OCI-M1 (cell line): ENCODE data around the gene CCL19.

Experiments used
- DNase-seq: peaks from one replicate; lab custom pipeline; 2025; lab: John Stamatoyannopoulos, UW

The CCL19 gene

GRCh38 chr9:34694811-34695210 lies 3.7 kb upstream of the CCL19 start:
- DNase-seq, result no peak

- DNase-seq, result no peak
These were observed 2.5 kb upstream of the CCL19 start for GRCh38 chr9:34693560-34693959.

- DNase-seq, result peak; percentile 41
These were observed 850 bp upstream of the CCL19 start for GRCh38 chr9:34691936-34692315.

- DNase-seq, result no peak
These were observed 1.6 kb downstream of the CCL19 start for GRCh38 chr9:34689512-34689911.

- DNase-seq, result no peak
These were observed 2.0 kb downstream of the CCL19 start for GRCh38 chr9:34689116-34689470.

DNA sequence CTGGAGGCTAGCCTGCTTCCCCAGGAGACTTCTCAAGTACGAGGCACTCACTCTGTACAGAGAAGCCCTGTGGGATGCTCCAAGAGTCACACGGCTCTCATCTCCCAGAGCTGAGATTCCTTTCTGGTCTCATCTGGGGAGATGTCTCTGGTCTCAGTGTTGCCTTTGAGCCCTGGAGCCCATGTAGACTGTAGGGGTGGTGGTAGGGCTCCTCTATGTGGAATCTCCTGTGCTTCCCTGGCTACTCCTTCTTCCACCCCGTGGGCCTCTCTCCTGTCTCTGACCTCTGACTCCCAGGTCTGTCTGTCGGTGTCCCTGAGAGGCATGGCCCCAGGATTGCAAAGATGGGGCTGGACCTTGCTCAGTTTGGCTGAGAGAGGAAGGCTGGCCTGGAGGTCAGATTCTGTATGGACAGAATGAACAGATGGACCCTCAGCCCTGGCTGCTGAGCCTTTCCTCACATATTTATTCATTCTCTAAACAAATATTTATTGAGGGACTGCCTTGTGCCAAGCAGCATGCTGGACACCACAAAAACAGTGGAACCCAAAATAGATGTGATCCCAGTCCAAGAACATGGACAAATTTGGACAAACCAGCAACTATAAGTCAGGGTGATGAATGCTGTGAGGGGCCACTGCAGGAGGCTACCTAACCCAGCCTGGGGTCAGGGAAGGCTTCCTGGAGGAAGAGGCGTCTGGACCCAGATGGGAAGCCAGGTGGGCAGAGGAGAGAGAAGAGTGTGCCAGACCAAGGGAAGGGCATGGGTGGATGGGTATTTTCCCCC lies 2.6 kb downstream of the CCL19 start:
- DNase-seq, result no peak

GRCh38 chr9:34687276-34688030 lies 3.6 kb downstream of the CCL19 start:
- no peak for DNase-seq

GRCh38 chr9:34686732-34687131 lies 4.3 kb downstream of the CCL19 start:
- no peak for DNase-seq

DNA sequence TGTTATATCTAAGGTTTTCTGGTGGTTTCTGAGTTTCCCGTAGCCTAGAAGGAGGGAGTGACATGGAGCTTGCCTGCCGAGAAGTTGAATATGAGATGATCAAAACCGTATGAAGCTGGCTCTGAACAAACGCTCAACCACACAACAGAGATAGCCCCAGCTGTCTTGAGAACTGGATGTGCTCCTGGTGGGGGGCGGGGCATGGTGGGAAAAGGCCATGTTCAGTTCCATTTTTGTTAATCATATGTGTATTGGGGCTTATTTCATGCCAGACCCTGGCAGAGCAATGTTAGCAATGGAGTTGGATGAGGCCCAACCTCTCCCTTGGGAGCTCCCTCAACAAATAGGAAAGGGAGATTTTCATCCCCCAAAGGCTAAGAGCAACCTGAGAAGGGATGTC lies 4.8 kb downstream of the CCL19 start:
- DNase-seq, result no peak

GRCh38 chr9:34685591-34685990 lies 5.5 kb downstream of the CCL19 start:
- DNase-seq, result no peak

DNA sequence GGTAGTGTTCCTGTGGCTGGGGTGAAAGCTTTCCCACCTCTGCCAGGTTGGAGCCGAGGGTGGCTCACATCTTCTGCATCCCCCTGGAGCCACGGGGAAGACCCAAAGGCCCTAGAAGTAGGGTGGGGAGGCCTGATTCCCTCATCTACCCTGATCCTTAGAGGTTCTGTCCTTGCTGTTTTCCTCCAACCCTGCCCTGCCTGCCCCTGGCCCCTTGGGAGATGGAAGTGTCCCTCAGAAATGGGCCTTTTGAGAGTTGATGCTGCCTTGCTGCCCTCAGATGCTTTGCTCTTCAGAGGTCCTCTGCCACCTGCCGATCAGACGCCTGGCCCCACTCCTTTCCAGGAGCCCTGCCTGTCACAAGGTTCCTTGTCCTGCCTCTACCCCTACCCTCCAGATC lies 6.3 kb downstream of the CCL19 start:
- DNase-seq, result no peak

GRCh38 chr9:34684145-34684544 lies 6.9 kb downstream of the CCL19 start:
- no peak for DNase-seq

- DNase-seq, result no peak
These were observed 15.2 kb downstream of the CCL19 start for GRCh38 chr9:34675869-34676268.

DNA sequence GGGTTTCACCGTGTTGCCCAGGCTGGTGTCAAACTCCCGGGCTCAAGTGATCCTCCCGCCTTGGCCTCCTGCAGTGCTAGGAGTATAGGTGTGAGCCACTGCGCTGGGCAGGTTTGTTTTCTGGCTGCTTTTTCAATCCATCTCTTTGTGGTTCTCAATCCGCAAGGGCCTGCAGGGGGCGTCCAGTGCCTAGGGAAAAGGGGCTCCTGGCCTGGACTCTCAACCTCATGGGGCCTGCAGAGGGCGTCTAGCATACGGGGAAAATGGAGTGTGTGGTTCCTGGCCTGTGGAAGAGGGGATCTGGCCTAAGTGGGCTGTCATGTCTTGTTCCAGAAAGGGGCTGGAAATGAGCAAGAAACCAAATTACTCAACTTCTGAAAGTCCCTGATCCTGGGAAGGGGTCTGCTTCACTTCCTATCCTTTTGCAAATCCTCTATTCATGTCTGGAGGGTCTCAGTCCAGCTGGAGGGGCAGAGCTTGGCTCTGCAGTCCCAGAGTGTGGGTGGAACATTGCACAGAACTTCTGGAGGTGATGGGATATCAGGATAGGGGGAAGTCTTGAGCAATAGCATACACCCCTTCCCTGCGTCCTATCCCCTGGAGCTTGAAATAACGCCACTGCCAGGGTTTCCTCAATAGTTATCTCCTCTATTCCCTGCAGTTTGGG lies 15.9 kb downstream of the CCL19 start:
- peak; percentile 90 for DNase-seq

GRCh38 chr9:34674440-34674839 lies 16.6 kb downstream of the CCL19 start:
- DNase-seq, result no peak

DNA sequence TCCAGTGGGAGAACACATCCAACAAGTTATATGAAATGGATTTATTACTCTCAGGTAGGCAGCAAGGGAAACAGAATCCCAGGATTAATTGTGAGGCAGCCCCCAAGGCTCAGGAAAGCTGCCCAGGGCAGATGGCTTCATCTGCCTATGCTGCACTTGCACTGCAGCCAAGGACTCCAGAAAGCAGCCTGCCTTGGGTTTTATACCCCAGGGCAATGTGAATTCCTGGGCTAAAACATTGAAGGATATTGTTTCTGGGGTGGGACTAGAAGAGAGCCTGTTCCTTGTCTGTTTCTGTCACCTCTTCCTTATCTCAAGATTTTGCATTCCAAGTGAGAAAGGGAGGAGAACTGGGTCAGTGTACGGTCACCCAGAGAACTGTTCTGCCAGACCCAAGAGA lies 19.8 kb downstream of the CCL19 start:
- DNase-seq, result no peak

DNA sequence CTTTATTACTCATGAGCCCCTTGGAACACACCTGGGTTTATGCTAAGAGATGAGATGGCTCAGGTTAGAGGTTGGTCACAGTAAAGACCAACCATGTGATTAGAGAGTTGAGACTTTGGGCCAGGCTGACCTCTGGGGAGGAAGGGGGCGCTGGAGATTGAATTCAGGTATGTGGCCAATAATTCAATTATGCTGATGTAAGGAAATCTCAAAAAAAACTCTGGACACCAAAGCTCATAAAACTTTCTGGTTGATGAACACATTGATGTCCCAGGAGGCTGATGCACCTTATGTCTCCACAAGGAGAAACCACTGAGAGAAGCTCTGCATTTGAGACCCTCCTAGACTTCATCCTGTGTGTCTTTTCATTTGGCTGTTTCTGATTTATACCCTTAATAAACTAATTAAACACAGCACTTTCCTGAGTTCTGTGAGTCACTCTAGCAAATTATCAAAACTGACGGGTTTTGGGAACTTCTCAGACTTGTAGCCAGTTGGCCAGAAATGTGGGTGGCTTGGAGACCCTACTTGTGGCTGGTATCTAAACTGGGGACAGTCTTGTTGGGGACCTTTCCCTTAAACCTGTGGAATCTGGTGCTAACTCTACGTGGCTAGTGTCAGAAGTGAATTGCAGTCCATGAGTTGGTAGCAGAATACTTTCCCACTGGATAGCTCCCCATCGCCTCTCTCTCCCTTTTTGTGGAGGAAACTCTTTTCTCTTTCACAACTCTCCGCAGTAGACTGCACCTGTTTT lies 21.1 kb downstream of the CCL19 start:
- no peak for DNase-seq

DNA sequence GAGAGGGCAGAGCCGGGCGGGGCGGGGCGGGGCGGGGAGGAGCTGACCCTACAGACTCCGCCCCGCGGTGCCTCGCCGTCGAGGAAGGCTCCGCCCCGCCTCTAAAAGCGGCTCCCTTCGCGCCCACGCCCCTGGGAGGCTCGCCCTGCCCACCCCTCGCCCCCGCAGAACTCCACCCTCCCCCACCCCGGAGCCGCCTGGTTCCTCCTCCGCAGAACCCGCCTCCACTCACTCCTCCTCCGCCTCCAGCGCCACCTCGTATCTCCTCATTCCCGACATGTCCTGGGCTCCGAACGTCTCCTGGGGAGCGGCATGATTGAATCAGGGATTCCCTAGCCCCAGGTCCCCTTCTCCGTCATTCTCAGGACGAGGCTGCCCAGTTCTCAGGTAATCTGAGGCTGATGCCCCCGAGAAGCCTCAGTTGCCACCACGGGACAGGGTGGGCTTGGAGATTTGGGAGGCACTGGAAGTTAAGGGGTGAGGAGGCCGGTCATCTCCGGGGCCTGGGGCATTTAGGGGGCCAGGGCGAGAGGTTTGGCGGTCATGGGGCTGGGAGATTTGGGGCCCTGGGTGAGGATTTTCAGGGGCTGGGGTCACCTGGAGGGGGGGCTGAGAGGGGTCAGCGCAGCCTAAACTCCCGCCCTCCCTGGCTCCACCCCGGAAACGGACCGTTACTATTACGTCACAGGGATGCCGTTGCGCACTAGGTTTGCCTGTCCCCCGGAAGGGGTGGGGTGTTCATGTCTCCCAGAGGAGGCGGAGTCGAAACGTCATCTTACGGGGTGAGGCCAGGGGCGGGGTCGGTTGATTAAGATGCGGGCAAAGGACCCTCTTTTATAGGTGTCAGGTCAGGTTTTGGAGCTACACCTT lies 25.5 kb downstream of the CCL19 start:
- DNase-seq, result peak; percentile 95

DNA sequence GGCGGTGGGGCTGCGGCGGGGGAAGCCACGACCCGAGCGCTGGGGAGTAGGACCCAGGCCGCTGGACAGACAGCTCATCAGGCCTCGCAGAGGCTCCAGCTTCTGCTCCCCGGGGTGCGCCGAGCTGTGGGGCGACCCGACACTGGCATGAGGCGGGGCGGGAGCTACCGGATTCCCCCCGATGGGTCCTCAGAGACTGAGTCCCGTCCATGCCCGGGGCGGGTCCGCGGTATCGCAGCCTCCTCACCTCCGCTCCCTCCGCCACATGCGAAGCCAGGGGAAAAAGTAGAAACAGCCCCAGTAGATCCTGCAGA lies 26.1 kb downstream of the CCL19 start:
- DNase-seq, result no peak

GRCh38 chr9:34664281-34665066 lies 26.6 kb downstream of the CCL19 start:
- peak; percentile 90 for DNase-seq

- no peak for DNase-seq
These were observed 27.8 kb downstream of the CCL19 start for GRCh38 chr9:34663303-34663605.
